Colon (tissue), 2 donors: Measurements from ENCODE around the gene MRPL58.
"Not testable (repeated sequence)": the region's sequence is repeated elsewhere in the genome, so short reads cannot be mapped to it uniquely, and the experiment has no call there.

ENCODE experiments used
- FAIRE-seq: peaks from 2 replicates; lab custom pipeline; 2012; peaks lifted over from hg19 to GRCh38; lab: Jason Lieb, UNC
- donor health status: control.
- donor health status: control.

The MRPL58 gene

DNA sequence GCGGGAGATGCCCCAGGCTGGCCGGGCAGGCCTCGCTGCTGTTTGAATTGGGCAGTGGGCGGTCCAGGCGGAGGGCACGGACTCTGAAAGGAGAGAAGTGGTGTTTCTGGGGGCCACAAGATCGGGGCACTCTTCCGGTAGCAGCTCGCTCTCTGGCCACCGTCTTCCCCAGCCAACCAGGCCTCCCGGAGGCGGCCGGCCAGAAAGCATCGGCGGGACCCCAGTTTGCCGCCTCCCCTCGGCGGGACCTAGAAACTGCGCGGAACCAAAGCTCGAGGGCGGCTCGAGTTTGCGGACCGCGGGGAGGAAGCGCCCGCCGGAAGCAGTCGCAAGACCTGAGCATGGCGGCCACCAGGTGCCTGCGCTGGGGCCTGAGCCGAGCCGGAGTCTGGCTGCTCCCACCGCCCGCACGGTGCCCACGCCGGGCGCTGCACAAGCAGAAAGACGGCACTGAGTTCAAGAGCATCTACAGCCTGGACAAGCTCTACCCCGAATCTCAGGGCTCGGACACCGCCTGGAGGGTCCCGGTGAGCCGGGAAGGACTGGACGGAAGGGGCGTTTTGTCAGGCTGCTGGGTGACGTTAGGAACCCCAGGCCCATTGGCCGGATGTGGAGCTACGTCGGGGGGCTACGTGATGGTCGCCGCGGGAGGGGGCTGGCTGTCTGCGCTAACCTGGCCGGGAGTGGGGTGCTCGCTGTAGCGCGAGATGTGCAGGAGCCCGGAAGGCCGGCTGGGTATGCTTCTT is at the start of gene MRPL58:
TSS of gene MRPL58 (plus strand) at position 325 of the 746 bp plus-strand sequence. CDS start at position 342, 17 bp downstream.
- no peak for FAIRE-seq

DNA sequence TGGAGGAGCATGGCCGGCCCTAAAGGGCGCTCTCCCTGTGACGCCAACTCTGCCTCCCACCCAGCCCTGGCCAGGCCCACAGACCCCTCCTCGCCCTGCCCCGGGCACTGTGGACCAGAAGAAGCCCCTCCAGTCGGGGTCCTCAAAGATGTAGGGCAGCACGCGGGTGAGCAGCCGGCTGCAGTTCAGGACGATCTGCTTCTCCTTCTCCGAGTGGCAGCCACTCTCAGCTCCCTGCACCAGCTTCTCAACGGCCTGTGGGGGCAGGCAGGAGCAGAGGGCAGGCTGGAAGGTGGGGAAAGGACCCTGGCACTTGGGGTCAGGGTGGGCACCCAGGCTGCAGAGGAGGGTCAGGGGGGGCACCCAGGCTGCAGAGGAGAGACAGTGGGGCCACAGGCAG is 48.8 kb upstream of the MRPL58 start:
- FAIRE-seq, result no peak

DNA sequence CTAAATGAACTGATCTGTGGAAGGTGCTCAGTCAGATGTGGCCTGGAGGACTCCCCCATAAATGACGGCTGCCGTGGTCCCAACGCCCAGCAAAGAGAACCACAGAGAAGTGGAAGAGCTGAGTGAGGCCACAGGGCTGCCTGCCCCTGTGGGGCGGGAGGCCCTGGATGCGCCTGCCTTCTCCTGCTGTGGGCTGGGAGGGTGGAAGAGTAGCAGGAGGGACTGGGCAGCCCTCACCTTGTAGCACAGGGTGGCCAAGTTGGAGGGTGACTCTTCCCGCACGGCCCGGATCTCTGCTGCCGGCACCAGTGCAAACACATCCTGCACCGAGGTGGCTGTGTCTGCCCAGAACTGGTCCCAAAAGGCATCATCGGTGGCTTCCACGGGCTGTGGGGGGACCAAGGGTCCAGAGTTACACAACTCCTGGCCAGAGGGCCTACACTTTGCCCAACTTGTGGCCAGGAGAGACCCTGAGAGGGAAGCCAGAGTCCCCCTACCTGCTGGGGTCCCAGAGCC is 48.2 kb upstream of the MRPL58 start:
- no peak for FAIRE-seq

DNA sequence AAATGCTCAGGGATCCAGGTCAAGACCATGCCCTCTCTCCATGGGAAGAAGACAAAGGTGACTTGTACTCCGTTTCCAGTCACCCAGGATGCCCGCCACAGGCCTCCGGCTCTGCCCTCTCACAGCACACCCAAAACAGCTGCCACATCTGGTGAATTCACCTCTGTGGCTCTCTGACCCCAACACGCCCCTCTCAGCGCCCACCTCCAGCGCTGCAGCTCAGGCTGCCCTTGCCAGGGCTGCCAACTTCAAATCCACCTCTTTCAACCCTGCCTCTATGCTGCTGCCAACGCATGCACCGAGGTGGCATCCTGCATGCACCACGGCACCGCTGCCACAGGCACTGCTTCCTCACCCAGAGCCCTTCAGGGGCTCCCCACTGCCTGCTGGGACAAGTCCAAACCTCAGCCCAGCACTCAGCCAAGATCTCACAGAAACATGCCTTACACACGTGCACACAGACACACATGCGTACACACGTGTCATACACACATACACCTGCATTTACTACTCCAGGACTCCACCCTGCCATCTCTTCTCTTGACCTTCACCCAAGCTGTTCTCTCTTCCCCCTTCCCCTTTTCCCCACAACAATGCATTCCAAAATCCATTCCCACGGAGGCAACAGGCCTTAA is 47.4 kb upstream of the MRPL58 start:
- no peak for FAIRE-seq

DNA sequence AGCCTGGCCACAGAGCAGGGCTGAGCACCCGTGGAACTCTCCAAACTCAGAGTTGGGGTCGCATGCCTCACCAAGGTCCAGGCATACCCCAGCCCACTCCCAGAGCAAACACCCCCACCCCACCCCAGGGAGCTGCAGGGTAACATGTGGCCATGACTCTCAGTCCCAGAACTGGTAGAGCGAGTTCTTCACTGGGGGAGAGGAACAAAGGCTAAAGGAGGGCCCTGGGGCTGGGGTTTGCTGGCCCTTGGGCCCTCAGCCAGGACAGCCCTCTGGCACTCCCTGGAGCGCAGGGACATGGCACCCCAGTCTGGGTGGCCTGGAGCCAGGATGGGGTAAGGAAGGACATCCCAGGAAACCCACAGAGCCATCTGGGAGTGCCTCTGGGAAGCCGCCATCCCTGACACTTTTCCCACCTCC is 44.1 kb upstream of the MRPL58 start:
- FAIRE-seq, result no peak

DNA sequence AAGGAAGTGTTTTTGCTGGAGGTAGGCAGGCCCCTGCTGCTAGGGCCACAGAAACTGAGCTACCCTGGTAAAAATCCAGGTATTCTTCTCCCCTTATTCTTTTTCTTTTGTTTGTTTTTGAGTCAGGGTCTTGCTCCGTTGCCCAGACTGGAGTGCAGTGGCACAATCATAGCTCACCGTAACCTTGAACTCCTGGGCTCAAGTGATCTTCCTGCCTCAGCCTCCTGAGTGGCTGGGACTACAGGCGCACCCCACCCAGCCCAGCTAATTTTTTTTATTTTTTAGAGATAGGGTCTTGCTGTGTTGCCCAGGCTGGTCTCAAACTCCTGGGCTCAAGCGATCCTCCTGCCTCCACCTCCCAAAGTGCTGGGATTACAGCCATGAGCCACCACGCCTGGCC is 43.0 kb upstream of the MRPL58 start:
- FAIRE-seq, result not testable (repeated sequence)

DNA sequence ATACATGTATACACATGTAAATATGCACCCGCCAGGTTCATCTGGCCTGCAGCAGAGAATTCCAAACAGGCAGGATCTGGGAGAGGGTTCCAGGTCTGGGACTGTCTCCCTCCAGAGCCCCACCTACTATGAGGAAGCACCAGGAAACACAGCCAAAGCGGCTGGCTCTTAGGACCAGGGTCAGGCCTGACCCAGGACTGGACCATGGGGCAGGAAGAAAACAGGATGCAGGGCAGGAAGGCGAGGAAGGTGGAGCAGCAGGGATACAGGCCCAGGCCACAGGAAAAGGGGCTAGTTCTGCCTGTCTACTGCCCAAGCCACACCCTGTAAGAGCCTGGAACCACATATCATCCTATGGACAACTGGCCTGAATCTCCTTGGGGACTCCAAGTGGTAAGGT is 42.1 kb upstream of the MRPL58 start:
- FAIRE-seq, result no peak

DNA sequence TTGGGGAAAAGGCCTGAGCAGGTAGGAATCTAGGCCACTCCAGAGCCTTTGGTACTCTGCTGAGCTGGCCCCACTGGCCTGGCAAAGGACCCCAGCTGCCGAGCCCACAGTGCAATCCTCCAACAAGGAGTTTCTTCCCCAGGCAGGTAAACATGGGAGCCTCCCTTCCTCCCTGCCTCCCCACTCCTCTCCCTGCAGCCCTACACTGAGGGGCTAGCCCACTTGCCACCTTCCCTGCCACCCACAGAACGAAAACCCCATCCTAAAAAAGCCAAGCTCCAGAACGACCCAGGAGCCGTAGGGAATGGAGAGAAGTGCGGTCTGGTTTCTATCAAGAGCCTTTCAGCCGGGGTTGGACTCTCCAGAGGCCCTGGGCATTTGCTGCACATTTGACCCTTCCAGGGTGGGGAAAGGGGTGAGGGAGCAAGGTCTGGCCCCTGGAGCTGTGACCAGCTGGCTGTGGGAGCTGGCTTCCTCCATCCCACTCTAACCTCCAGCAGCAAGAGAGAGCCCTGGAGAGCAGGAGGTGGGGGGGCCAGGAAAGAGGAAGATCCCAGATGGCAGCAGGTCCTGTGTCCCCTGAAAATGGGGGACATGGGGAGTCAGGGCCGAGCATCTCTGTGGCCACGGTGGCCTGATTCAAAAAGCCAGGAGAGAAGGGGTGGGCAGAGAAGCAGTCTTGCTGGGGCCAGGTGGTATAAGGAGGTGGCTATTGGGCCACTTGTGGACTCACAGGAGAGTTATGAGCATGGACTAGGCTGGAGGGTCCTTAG is 41.2 kb upstream of the MRPL58 start:
- FAIRE-seq, result no peak

DNA sequence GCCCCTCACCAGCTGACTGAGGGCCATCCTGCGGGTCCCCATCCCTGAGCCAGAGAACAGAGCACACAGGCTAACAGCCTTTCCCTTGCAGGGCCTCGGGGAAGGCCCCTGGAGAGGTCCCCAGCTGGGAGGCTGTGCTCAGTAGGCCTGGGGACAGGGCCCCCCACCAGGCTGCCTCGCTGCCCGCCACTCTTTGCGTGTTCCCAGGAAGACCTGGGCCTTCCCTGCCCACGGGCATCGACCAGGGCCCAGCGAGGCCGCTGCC is 40.7 kb upstream of the MRPL58 start:
- no peak for FAIRE-seq

DNA sequence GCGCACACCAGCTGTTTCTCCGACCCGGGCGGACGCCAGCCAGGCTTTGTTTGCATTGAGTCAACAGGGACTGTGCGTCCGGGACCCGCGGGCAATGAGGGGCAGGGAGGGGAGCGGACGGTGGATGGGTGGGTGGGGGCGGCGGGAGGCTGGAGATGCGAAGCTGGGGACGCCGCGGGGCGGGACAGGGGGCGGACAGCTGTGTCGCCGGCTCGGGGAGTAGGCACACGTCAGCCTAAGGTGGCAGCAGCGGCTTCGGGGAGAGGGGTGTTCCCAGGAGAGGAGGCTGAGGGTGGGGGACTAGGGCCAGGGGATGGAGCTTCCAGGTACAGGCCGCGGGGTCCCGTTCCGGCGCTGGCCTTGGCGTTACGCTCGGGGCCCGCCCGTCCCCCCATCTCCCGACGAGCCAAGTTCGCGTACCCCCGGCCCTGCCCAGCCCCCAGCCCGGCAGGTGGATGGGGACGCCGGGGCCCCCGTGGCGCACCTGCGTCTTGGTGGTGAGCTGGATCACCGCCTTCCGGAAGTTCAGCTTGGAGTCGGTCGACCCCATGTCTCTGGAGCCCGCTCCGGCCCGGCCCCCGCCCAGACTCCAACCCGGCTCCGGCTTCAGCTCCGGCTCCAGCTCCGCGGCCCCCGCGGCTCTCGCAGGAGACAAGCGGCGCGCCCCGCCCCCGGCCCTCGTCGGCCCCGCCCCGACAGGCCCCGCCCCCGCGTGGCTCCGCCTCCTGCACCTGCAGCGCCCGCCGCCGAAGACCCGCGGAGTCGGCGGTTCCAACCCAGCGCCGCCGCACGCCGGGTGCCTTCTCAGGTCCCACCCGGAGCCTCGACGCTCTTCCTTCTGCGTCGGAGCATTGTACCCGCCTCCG is 40.1 kb upstream of the MRPL58 start, which contains the start of gene HID1:
TSS of gene HID1 (minus strand) at position 653 of the 866 bp plus-strand sequence. CDS start at position 550, 103 bp downstream.
- FAIRE-seq, result no peak

DNA sequence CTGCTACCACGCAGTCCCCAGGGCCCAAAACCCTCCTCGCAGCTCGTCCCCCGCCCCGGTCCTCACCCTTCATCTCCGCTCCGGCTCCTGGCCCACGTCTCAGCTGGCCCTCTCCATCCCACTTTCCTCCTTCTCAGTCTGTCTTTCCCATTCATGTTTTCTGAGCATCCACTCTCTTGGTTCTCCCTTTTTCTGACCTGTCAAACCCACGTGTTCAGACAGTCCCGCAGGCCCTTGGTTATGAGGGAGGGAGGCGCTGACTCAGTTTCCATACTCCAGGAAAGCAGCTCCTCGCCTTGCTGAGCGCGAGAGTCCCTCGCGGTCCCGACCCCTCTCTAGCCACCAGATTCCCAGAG is 39.5 kb upstream of the MRPL58 start:
- no peak for FAIRE-seq

DNA sequence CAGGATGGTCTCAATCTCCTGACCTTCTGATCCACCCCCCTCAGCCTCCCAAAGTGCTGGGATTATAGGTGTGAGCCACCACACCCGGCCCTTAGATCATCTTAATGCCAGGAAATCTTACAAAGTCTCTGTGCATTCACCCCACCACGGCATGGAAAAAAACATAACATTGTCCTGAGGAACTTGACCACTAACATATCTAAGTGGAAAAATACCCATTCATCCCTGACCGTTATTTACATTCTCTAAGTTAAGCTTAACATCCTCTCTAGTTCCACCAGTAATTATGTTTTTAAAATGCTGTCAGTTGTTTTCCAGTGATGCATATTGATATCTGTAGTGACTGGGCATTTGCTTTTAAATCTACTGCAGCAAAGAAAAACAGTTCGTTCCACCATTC is 36.5 kb upstream of the MRPL58 start:
- FAIRE-seq, result no peak

DNA sequence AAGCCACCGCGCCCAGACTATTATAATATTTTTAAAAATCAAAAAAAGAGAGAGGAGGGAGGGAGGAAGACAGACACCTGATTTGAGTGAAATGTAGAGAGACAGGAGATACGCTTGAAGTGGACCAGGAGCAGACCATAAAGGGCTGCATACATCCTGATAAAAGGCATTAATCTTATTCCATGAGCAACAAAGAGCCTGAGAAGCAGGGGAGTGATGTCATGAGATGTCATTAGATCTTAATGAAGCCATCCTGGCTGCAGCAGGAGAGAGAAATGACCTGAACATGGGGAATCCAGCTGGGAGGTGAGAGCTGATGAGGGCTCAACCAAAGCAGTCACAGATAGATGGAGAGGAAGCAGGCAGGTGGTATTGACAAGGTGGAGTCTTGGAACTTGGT is 34.7 kb upstream of the MRPL58 start:
- FAIRE-seq, result no peak

DNA sequence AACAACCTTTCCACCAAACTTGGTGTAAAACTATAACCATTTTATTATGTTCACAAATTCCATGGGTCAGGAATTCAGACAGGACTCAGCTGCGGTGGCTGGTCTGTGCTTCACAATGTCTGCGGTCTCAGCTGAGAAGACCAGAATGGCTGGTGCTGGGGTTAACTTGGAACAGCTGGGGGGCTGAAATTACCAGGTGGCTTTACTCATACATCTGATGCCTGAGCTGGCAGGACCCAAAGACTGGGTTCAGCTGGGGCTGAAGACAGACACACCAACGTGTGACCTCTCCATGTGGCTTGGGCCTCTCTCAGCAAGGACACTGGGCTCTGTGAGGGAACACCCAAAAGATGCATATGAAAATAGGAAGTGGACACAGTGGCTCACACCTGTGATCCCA is 34.2 kb upstream of the MRPL58 start:
- FAIRE-seq, result no peak

DNA sequence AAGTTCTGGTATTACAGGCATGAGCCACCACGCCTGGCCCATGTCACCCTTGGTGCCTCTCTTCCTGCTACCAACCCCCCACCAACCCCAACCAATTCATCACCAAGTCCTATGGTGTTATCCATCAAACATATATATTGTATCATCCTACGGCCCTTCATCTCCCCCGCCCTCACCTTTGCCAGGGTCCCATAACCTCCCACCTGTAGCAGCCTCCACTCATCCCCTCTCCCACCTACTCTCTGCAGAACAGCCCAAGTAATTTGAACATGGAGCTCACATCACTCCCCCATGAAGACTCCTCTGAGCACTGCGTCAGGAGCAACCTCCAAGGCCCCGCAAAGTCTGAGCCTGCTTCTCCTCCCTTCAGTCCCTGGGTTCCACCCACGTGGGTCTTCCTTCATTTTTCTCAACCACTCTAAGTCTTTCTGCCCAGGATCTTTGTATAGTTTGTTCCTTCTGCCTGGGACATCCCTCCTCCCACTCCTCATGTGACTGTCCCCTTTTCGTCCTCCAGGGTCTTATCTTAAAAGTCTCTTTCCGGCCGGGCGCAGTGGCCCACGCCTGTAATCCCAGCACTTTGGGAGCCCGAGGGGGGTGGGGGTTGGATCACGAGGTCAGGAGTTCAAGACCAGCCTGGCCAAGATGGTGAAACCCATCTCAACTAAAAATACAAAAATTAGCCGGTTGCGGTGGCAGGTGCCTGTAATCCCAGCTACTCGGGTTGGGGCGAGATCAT is 32.9 kb upstream of the MRPL58 start:
- FAIRE-seq, result no peak

DNA sequence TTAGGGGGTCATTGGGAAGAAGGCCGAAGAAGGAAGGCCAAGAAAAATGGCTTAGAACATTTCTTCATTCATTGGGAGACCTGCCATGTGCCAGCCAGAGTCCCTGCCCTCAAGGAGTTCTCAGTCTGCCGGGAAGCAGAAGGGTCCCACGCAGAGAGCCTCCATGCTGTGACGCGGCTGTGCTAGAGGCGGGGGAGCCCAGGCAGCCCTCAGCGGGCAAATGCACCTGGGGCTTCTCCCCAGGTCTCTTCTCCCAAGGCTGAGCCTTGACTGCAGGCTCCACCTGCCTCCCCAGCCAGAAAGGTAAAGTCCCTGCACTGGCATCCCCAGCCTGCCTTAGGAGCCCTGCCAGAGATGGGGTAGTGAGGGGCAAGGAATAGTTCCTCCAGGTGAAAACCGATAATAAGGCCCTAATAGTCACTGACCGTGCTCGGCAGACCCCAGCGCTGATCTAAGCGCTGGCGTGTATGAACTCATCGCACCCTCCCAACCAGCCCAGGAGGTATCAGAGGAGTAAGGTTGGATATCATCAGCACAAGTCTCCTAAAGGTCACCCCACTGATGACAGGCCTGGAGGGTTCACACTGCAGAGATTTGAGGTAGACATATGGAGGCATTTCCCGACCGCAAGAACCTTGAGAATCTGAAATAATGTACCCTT is 31.0 kb upstream of the MRPL58 start:
- no peak for FAIRE-seq

DNA sequence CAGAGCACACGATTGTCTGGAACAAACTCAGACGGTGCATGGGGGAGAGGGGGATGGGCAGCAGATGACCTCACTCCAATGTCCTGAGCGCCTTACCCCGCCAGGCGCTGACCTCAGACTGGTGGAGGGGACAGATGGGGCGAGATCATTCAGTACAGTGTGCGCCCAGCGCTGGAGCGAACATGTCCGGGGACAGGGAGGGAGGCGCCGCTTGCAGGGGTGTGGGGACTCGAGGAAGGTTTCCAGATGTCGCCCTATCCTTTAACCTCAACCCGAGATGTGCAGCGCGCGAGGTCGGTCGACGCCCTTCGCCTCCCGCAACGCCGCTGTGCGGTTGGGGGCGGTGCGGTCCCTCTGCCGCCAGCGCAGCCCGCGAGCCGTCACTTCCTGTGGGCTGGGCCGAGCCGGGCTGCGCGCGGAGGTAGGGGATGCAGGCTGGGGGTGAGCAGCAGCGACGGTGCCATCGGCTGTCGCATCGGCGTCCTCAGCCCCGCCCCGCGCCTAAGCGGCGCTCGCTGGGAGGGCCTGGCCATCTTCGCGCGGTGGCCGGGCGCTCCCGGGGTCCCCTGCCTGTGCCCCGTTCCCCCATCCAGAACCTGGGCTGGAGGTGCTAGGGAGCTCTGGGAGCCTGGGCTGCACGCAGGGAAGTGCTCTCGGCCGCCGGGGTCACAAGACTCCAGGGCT is 30.3 kb upstream of the MRPL58 start:
- no peak for FAIRE-seq

DNA sequence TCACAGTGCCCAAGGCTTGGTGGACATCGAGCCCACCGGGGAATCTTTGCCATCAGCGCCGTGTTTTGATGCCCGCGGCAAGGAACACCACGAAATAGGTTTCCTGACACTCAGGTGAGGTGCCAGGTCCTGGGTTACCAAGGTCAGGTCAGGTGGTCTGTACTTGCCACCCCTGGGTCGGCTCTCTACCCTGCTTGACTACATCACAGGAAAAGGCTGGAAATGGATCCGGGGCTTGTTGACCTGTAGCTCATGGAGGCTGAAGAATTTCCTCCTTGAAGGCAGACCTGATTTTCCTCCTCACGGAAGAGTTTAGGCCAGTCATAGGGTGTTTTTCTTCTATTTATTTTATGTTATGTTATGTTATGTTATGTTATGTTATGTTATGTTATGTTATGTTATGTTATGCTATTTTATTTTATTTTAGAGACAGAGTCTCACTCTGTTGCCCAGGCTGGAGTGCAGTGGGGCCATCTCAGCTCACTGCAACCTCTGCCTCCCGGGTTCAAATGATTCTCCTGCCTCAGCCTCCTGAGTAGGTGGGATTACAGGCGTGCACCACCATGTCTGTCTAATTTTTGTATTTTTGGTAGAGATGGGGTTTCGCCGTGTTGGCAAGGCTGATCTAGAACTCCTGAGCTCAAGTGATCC is 29.7 kb upstream of the MRPL58 start:
- FAIRE-seq, result not testable (repeated sequence)

DNA sequence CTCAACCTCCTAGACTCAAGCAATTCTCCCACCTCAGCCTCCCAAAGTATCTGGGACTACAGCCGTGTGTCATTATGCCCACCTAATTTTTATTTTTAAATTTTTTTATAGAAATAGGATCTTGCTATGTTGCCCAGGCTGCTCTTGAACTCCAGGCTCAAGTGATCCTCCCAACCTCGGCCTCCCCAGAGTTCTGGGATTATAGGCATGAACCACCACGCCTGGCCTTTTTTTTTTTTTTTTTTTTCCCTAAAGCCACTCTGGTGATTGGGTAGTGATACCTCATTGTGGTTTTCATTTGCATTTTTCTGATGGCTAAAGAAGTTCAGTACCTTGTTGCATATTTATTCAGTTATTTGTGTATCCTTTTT is 26.3 kb upstream of the MRPL58 start:
- no peak for FAIRE-seq

DNA sequence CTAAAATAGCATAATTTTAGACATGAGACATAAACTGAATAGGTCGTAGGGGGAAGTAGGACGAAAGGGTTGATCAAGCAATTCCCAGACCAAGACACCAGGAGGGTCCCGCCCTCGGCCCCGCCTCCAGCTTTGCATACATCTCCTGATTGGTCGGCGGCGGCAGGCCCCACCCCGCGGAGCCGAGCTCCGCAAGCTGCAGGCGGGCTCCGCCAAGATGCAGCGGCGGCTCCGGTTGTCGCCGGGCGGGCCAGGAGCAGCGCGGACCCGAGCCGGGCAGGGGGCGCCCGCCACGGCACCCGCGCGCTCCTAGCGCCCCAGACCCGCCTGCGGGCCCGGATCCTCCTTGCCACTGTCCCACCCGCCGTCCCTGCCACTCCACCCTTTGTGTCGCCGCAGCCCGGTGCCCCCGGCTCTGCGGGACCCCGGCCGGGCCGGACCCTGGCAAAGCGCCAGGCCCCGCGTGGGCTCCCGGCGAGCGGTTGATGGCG is 25.0 kb upstream of the MRPL58 start, which contains the start of gene CDR2L:
TSS of gene CDR2L (plus strand) at position 215 of the 491 bp plus-strand sequence. CDS start 412 bp downstream, outside the sequence.
- FAIRE-seq, result no peak
